KMS-11 (cell line): ENCODE measurements around the gene AP5M1.
"Not testable (repeated sequence)": the region's sequence is repeated elsewhere in the genome, so short reads cannot be mapped to it uniquely, and the experiment has no call there.

Experiments
- H2AFZ ChIP-seq: fragments of 200-600 bp; sonication (generic); 2 replicates; pipeline ENCODE4 v1.6.1; 2016; ENCODE audit warnings: antibody characterized with exemption, mixed run types, low read depth
- H3K27ac ChIP-seq: fragments of 200-600 bp; sonication (generic); 2 replicates; pipeline ENCODE4 v1.6.1; 2016; ENCODE audit warnings: mild to moderate bottlenecking, mixed run types
- H3K27me3 ChIP-seq: fragments of 200-600 bp; sonication (generic); 2 replicates; pipeline ENCODE4 v1.6.1; 2017; ENCODE audit warnings: mild to moderate bottlenecking, low read depth, mixed run types, moderate library complexity; ENCODE audit not compliant: insufficient read depth
- H3K36me3 ChIP-seq: fragments of 200-600 bp; sonication (generic); 2 replicates; pipeline ENCODE4 v1.6.1; 2017; ENCODE audit warnings: mild to moderate bottlenecking, mixed run types; ENCODE audit not compliant: insufficient read depth
- H3K4me1 ChIP-seq: fragments of 200-600 bp; sonication (generic); 2 replicates; pipeline ENCODE4 v1.6.1; 2016; ENCODE audit warnings: mild to moderate bottlenecking, low read depth, mixed run types; ENCODE audit not compliant: poor library complexity, severe bottlenecking
- H3K4me2 ChIP-seq: fragments of 200-600 bp; sonication (generic); 2 replicates; pipeline ENCODE4 v1.7.0; 2016; ENCODE audit warnings: mild to moderate bottlenecking, mixed run types
- H3K4me3 ChIP-seq: fragments of 200-600 bp; sonication (generic); IDR thresholded peaks from 2 replicates; pipeline ENCODE4 v1.6.1; 2017; ENCODE audit warnings: low read depth, low read length, mixed read lengths; ENCODE audit not compliant: insufficient read depth
- H3K79me2 ChIP-seq: fragments of 200-600 bp; sonication (generic); 2 replicates; pipeline ENCODE4 v1.6.1; 2016; ENCODE audit warnings: low read depth, mixed run types; ENCODE audit not compliant: insufficient read depth
- H3K9ac ChIP-seq: fragments of 200-600 bp; sonication (generic); 2 replicates; pipeline ENCODE4 v1.6.1; 2016; ENCODE audit warnings: mild to moderate bottlenecking, mixed run types
- H4K20me1 ChIP-seq: fragments of 200-600 bp; sonication (generic); 2 replicates; pipeline ENCODE4 v1.6.1; 2016; ENCODE audit warnings: mild to moderate bottlenecking, mixed run types; ENCODE audit not compliant: insufficient read depth
- TF ChIP-seq, protein P1 (sequence below): fragments of 200-600 bp; sonication (generic); conservative IDR thresholded peaks from 2 replicates; pipeline ENCODE4 v1.6.1; 2017; ENCODE audit warnings: low read depth, mild to moderate bottlenecking, antibody characterized with exemption, low read length, moderate library complexity, mixed read lengths

AP5M1 gene

DNA sequence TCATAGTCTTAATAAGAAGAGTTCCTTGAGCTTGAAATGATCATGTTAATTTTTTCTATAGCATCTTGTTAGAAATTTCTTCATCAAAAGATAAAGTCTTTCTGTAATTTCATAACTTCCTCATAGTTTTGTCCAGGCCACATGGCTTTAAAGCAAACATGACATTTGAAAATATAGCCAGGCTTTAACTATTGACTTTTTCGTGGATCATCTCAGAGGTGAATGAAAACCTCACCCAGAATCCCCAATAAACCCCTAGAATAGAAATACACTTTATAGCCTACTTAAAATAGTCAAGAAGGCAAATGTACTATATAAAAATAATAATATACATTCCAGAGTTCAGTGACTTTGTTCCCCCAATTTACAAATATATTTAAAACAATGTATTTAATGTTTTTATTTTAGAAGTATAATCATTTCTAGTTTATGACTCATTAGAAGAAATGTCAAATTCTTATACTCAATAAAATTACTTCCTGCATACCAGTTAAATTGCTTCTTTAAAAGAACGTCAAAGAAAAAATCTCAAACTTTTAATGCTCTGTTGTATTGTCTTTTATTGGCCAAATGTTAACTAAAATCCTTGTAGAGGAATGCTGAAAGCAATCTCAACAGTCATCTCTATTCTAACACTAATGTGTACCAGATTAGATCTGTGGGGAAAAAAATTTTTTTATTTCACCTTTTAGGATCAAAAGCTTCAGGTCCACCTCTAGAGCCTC lies 21.7 kb upstream of the AP5M1 start:
- H3K4me2 ChIP-seq, result no peak overlapping the region

DNA sequence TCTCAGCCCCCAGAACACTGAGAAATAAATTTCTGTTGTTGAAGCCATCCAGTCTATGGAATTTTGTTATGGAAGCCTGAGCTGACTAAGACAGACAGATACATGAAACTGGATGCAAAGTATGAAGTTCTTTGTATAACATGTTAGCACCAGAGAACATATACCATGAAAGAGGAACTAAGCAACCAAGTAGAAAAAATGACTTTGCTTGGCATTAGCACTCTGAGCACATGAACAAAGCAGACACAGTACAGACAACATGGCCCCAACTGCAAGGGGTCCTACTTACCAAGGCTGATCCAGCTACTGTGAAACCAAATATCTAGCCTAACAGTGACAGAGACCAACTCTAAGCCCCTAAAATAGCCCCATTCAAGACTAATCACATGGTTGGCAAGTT lies 13.9 kb upstream of the AP5M1 start:
- TF ChIP-seq, protein P1, sequence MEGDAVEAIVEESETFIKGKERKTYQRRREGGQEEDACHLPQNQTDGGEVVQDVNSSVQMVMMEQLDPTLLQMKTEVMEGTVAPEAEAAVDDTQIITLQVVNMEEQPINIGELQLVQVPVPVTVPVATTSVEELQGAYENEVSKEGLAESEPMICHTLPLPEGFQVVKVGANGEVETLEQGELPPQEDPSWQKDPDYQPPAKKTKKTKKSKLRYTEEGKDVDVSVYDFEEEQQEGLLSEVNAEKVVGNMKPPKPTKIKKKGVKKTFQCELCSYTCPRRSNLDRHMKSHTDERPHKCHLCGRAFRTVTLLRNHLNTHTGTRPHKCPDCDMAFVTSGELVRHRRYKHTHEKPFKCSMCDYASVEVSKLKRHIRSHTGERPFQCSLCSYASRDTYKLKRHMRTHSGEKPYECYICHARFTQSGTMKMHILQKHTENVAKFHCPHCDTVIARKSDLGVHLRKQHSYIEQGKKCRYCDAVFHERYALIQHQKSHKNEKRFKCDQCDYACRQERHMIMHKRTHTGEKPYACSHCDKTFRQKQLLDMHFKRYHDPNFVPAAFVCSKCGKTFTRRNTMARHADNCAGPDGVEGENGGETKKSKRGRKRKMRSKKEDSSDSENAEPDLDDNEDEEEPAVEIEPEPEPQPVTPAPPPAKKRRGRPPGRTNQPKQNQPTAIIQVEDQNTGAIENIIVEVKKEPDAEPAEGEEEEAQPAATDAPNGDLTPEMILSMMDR, result no peak
- Histone ChIP-seq H3K9ac (no peak overlapping the region), H3K36me3 (no peaks in the 10 kb centered on the region), H3K79me2 (peaks cover 10% of the 10 kb centered on the region; the same call in 1 of the 2 replicates), H4K20me1 (no peaks in the 10 kb centered on the region), H3K27me3 (no peaks in the 10 kb centered on the region), H3K4me3 (no peak overlapping the region), H3K4me2 (no peak overlapping the region), H2AFZ (no peak overlapping the region), H3K4me1 (no peaks in the 10 kb centered on the region), H3K27ac (no peak overlapping the region)

More for the DNA sequence above, 21.7 kb upstream of the AP5M1 start:
- Histone ChIP-seq H3K27me3 (no peaks in the 10 kb centered on the region), H3K79me2 (peaks cover 10% of the 10 kb centered on the region; the same call in 1 of the 2 replicates), H2AFZ (no peak overlapping the region), H3K9ac (no peak overlapping the region), H3K4me1 (no peaks in the 10 kb centered on the region), H3K4me3 (no peak overlapping the region), H4K20me1 (no peaks in the 10 kb centered on the region), H3K36me3 (no peaks in the 10 kb centered on the region), H3K27ac (no peak overlapping the region)
- TF ChIP-seq, protein P1, result no peak

DNA sequence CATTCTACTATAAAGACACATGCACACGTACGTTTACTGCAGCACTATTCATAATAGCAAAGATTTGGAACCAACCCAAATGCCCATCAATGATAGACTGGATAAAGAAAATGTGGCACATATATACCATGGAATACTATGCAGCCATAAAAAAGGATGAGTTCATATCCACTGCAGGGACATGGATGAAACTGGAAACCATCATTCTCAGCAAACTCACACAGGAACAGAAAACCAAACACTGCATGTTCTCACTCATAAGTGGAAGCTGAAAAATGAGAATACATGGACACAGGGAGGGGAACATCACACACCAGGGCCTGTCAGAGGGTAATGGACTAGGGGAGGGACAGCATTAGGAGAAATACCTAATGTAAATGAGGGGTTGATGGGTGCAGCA lies 10.6 kb upstream of the AP5M1 start:
- H3K27ac ChIP-seq, H3K4me1 ChIP-seq, H3K36me3 ChIP-seq, H3K4me3 ChIP-seq, H4K20me1 ChIP-seq, H3K4me2 ChIP-seq, H2AFZ ChIP-seq, H3K27me3 ChIP-seq, H3K9ac ChIP-seq: not testable (repeated sequence)
- H3K79me2 ChIP-seq, result 0 out of 2 replicates have a peak, but pooled peaks cover 15% of the 10 kb centered on the region

DNA sequence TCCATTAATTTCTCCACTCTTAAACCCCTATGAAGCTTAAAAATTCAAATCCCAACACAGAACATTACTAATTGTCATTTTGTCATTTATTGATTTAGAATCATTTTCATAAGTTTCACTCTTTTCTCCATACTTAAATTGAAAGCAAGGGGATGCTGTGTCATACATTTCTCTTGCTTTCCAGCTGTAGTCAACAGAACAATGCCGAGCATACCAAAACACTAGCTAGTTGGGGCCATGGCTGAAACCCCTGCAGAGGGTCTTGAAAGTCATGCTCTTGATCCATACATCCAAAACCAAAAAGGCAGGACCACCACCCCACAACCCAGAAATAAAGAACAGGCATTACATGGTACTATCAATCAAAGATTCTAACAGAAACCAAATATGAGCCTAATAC lies 9.1 kb upstream of the AP5M1 start:
- no peak overlapping the region for H3K9ac ChIP-seq
- no peaks in the 10 kb centered on the region for H4K20me1 ChIP-seq
- TF ChIP-seq, protein P1, result no peak
- no peak overlapping the region for H3K27ac ChIP-seq
- H2AFZ ChIP-seq, result no peak overlapping the region
- H3K27me3 ChIP-seq, result no peaks in the 10 kb centered on the region
- no peak overlapping the region for H3K4me2 ChIP-seq
- no peak overlapping the region for H3K4me3 ChIP-seq
- H3K79me2 ChIP-seq, result peaks cover 15% of the 10 kb centered on the region; the same call in 1 of the 2 replicates
- H3K36me3 ChIP-seq, result no peaks in the 10 kb centered on the region
- no peaks in the 10 kb centered on the region for H3K4me1 ChIP-seq

DNA sequence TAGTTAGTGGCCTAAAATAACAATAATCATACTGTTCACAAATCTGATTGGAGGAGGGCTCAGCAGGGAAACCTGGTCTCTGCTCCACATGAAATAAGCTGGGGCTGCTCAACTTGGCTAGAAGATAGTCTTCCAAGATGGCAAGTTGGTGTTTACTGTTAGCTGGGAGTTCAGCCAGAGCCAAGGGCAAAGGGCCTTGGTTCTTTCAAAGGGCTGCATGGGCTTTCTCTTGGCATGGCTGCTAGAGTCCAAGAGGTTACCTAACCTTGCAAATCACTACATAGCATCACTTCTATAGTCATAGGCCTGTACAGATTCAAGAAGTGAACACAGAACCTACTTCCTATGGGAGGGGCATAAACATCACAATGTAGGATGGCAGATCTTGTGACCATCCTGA lies 7.2 kb upstream of the AP5M1 start:
- H4K20me1 ChIP-seq, result no peaks in the 10 kb centered on the region
- H3K27ac ChIP-seq, result no peak overlapping the region
- no peak overlapping the region for H3K4me2 ChIP-seq

More for the DNA sequence above, 7.2 kb upstream of the AP5M1 start:
- no peak overlapping the region for H3K9ac ChIP-seq
- H3K36me3 ChIP-seq, result no peaks in the 10 kb centered on the region
- peaks cover 30% of the 10 kb centered on the region; the same call in 1 of the 2 replicates for H3K79me2 ChIP-seq
- H3K4me3 ChIP-seq, result no peak overlapping the region
- no peaks in the 10 kb centered on the region for H3K4me1 ChIP-seq
- TF ChIP-seq, protein P1, result no peak
- no peak overlapping the region for H2AFZ ChIP-seq
- H3K27me3 ChIP-seq, result no peaks in the 10 kb centered on the region
